CD4-positive, alpha-beta T cell treated with Interleukin-2 at 100 ng/mL for 4 hours (primary cell): ENCODE results near the gene RAD51B.
"Not testable (repeated sequence)": the region's sequence is repeated elsewhere in the genome, so short reads cannot be mapped to it uniquely, and the experiment has no call there.

Experiments used
- DNase-seq: peaks from one replicate; pipeline ENCODE4 v3.0.0-alpha.2; 2020; ENCODE audit warnings: low spot score

The RAD51B gene

DNA sequence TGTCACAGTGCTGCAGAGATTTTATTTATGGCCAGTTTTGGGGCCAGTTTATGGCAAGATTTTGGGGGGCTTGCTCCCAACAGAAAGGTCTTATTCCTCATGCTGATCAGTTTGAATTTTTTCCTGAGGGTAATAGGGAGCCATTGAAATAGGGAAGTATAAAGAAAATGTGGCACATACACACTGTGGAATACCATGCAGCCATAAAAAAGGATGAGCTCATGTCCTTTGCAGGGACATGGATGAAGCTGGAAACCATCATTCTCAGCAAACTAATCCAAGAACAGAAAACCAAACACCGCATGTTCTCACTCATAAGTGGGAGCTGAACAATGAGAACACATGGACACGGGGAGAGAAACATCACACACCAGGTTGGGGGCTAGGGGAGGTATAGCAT, 483.4 kb downstream of the RAD51B start:
- not testable (repeated sequence) for DNase-seq

DNA sequence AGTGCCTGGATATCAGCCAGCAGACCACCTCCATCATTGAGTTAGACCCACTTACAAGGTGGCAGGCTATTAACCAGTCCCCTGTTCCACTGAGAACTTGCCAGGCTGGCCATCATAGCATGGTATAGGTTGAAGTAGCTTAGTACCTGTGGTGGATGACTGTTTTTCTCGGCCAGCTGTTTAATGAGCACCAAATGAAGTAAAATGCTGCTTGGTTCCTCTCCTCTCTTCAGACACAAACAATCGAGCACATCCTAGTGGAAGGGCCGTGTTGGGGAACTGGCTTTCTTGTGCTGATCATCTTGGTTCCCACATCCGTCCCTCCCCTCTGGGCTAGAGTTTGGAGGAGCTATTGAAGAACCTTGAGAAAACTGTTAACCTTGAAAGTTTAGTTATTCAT, 486.2 kb downstream of the RAD51B start:
- no peak for DNase-seq

DNA sequence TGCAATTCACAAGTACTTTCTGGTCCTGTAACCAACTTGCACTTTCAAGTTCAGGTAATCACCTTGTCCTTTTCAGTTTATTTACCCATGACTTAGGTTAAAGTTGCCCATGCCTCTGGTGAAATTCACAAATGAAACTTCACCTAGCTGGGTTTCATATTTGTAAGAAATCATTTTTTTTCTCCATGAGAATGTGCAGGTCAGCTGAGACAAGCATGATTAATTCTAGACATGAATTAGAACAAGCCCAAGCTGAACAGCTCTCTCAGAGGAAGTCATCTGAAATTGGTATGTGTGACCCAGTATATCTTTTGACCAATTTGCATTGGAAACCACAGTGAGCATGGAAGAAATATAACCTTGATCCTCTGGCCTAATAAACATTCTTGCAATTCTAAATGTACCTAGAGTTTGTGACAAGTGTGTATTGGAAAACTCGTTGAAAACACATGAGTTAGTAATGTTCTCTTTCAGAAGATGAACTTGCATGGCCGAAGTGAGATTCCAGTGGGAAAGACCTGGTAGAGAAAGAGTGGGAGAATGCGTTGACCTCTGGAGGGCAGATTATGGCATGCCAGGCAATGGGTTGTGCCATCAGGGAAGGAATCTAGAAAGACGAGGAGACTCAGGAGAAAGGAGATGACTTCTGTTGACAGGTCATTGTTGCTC, 486.8 kb downstream of the RAD51B start:
- no peak for DNase-seq

DNA sequence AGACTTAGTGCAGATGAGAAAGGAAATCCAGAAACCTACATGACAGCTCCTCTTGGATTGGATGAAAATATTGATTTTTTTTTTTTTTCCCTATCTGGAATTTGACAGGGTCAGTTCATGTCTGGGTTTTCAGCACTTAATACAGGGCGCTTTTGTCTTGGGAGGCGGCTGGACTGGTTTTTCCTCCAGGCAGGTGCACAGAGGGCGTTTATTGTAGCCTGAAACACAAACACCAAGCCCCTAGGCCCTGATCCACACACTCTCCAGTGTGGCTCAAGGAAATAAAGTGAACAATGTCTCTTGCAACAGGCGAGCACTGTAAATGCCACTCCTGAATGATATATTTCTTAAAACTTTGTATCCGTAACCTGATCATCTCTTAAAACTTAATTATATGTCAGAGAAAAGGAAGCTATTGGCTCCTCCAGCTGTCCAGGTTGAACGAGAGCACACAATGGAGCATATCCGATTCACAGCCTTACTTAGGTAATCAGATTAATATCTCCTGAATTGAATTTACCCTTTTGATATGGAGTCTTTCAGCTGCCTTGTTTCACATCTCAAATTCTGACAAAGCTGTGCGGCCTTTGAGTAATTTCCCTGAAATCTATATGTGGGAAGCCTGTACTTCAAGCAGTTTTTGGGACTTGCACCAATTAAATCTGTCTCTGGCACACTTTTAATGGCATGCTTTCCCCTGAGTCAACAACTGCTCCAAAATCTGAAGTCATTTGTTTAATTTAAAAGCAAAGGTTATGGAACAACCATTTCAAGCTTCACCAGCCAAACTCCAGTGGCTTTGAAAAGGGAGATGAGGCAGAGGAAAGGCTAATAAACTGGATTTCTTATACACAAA, 487.6 kb downstream of the RAD51B start:
- no peak for DNase-seq

DNA sequence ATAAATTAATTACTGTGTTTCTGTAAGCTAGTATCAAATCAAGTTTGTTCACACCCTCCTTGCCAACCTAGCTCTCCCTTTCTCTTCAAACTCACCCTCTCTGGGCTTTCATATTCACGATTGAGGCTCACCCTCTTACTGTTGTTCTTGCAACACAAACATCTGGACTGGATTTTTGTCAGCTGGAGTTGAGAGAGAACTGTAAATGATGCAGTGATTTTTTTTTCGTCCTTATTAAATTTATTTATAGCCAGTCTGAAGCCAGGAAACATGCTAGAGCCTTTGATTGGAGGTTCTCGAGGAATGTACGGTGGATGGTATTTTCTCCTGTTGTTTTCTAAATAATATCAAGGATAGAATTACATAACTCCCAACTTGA, 488.2 kb downstream of the RAD51B start:
- DNase-seq, result no peak

DNA sequence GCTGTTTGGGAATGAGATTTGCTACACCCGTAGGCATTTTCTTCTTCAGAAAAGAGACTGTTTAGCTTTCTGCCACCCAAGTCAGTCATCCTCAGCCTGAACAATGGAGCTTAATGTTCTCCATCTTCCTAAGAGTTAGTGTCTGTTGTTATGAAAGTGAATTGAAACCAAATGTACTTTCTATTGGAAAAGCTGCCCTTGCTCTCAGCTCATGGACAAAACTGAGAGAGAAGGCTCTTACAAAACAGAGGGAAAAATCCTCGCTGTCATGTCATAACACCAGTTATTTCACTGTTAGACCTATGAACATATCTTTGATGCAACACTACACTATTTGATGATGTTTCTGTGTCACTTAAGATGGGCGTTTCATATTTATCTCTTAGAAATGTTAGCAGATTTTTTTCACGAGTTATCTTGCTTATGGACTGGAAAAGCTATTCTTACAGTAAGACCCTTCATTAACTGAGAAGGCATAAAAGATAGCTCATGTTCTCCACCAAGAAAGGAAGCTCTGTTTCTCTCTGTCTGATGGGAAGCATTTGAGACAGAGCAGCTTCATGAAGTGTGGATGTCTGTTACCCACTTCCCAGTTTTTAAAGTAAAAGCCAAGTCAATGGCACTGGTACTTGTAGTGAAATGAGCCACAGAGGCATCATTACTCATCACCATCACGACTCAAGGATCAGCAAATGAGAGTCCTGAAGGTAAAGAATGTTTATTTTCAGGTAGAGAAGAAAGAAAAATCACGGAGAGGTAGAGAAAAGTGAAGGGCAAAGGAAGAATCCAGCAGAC, 489.3 kb downstream of the RAD51B start:
- DNase-seq, result no peak

DNA sequence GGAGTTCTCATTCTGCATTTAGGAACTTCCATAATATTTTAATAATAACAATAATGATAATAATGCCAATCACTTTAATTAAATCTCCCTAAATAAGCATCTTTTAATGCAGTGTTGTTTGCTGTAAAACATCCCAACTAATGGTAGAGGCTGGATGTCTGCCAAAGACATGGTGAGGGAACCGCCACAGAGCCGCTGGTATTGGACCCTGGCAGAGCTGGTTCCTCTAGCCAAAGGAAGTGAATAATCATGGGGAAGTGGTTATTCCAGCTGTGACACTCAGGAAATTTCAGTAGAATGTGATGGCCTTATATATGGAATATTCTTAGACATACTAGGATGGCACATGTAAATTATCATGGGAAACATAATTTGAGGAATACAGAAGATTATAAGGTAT, 490.0 kb downstream of the RAD51B start:
- DNase-seq, result no peak

DNA sequence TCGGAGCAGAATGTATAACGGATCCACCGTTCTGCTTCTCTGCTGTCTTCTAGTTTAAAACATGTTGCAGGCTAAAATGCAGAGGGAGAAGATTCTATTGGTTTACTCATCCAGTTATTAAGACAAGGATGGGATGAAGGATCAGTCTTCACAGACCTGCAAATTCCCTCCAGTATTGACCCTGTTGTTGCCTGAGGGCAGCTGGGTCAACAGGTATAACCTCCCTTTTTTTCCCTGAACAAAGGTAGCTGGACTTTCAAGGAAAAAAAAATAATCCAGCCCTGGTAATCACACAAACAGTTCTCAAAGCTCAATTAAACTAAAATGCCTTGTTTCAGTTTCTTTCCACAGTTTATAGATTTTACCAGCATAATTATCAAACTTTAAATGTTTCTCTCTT, 492.7 kb downstream of the RAD51B start:
- no peak for DNase-seq

DNA sequence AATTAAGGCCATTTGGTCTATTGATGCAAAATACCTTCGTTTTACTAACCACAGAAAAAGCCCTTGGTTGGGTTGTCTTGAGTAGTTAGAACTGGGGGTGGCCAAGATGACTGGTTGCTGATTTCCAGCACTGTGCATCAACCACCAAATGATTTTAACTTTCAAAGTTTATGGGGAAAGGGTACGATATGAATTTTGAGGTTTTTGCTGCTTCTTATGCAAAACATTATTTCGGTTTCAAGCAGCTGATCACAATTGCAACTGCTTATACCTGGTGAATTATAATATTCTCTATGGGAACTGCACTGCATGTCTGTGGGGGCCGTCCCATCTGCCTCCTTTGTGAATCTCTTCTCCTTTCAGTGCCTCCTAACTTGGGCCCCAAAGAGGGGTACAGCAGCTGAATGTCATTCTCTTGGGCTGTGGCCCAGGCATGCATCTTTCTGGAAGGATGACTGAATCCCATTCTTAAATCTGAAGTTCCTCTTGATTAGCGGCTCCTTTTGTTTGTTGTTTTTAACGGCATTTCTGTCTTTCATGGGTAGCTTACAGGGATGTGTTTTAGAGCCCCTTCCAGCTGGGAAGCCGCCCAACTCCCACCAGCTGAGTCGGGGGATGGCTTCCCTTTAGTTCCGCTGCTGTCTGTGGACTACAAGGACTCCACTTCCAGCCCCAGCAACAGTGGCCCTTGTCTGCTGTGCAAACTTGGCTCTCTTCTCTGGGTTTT, 493.5 kb downstream of the RAD51B start:
- no peak for DNase-seq

DNA sequence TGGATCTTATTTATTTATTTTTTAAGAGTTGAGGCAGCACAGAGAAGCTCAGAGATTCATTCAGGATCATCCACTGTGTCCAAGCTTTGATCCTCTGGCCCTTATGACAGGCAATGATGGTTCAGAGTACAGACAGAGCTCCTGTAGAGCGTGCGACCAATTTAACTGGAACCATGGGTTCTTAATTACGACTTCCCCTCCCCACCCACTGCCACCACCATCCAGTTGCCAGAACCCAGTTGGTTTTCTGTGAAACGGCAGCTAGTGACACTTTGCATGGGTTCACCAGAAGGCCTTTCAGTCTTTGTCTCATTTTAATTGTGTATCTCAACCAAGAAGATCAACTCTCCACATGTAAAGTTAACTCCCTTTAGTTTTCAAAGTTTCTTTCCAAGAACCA, 495.1 kb downstream of the RAD51B start:
- no peak for DNase-seq

DNA sequence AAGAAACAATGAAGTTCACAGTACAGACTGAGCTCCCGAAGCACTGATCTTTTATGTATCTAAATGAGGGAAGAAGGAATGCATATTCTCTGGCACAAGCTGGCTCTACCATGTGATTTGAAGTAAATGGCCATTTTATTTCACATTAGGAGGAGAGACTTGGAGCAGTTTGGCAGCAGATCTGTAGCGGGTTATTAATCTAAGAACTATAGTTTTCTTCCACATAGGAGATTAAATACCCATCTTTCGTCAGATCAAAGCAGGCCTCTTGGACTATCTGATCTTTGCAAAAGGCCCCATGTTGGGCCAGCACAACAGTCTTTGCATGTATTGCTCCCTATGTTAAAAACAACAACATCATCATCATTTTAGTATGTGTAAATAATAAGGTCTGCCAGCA, 495.5 kb downstream of the RAD51B start:
- no peak for DNase-seq

DNA sequence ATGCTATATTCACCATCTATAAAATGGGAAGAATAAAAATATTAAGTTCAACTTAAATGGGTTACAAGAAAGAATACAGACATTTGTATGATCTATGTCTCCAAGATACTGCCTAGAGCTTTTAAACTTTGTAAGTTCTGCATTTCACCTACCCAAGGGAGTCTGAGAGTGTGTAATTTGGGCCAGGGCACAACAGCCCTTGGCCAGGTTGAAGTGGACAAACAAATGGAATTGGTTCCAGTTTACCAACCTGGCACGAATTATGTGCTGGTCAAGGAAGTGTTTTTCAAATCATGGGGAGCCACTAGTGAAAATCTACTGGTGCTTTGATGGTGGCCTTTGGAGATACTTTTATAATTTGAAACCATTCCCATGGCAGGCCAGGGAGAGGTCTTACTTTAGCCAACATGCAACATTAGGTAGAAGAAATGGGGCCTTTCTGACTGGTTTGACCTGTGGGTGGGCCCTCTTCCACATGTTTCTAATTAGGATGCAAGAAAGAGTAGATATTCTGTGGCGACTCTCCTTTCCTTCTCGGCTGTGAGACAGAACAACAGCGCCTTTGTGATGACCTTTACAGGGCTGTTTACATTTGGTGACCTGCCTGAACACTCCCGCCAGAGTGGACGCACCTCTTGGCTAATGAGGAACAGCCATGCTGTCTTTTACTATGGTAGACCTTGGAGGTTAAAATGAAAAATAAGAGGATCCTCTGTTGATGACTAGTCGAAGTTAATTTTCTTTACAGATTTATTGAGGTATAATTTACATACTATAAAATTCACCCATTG, 496.7 kb downstream of the RAD51B start:
- DNase-seq, result no peak

DNA sequence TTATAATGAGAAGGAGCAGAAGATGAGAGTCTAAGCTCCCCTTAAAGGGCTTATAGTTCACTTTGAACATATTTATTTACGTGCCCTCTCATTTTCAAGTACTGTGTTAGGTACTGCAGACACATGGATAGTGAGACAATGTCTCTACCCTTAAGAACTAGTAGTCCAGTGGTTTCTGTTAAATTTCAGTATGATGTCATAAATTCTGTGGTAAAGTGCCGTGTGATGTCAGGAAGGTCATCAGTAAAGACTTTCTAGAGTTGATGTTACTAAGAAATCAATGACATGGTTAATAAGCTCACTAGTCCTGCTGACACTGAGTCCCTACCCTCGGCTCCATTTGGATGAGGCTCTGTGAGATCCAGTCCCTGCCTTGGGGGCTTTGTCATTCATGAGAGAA, 497.7 kb downstream of the RAD51B start:
- no peak for DNase-seq

DNA sequence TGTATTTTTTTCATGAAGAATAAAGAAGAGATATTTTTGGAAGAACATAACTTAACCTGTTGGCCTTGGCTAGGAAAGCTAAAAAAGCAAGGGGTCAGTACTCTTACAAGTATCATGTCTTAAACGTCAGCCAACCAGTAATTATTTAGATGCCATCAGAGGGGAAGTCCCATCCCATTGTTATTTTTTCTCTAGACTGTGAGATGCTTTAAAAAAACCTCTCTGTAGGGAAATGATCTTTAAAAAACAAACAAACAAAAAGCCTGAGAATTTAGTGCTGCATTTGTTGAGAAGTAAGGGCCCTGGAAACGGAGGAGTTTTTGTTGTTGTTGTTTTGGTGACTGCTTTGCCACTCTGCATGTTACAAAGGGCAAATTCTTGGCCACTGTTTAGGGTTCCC, 499.2 kb downstream of the RAD51B start:
- no peak for DNase-seq

DNA sequence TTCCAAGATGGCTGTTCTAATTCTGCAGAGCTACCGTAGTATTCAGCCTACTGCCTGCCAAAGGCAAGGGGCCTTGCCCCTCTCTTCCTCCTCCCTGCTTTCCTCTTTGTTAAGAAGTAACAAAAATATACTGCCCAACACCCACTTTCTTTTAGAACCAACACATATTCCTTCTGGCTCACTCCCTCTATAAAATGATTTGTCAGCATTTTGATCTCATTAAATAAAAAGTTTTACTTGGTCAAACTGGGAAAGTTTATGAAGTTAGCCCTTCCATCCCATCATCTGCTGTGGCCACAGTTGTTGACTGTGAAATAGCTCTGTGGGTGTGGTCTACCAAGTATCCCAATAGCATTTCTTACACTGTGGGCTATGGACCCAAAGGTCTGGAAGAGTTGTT, 500.9 kb downstream of the RAD51B start:
- no peak for DNase-seq

DNA sequence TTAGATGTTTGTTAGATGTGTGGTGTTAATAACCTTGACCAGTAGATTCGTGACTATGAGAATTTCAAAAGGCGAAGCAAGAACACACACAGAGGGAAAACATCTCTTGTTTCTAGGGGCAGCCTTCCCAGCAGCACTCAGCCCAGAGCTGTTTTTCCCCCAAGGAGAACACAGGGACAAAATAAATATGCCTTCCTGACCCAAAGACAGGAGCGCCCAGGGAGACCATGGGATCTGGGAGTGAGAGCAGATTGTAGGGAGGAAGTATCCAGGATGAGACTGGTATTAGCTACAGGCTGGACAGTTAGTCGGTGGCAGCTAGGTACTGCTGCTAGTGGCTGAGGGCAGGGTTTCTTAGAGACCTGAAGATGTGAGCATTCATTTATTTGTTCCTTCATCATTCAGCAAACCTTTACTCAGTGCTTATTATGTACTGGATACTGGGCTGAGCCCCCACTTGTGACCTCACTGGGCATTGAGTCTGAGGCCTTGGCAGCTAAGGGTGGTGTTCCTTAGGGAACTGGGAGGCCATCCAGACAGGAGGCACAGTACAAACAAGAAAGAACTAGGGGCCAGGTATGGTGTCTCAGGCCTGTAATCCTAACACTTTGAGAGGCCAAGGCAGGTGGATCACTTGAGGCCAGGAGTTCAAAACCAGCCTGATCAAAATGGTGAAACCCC, 503.5 kb downstream of the RAD51B start:
- no peak for DNase-seq

DNA sequence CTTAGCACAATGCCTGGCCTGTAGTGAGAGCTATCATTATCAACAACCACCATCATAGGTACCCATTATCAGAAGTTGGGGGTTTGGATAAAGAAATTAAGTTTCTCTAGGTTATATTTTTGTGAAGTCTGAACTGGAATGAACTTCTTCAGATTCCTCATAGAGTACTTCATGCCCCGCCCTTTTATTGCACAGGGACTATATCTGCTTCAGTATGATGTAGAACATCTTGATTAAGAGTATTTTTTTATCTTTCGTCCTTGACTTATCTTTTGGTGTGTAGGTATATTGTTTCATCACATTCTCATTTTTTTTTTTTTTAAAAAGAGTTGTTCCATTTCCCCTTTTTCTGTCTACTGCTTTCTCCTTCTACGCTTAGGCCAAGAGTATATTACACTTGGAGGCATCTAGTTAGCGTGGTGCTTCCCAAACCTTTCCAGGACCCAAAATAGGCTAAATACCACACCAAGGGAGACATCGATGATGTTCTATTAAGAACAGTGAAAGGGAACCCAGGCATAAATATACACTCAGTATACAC, 505.8 kb downstream of the RAD51B start:
- no peak for DNase-seq

DNA sequence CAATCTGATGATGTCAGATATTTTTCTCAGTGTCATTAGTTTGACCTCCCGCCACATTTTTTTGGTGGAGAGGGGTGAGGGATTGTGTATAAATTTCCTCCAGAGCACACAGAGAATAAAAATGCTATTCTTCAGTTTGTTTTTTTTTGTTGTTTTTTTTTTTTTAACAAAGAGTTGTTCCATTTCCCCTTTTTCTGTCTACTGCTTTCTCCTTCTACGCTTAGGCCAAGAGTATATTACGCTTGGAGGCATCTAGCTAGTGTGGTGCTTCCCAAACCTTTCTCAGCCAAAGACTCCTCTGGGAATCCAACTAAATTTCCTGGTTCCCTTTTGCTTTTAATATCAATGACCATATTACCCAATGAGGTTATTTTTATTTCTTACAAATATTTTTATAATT, 507.7 kb downstream of the RAD51B start:
- DNase-seq, result no peak

DNA sequence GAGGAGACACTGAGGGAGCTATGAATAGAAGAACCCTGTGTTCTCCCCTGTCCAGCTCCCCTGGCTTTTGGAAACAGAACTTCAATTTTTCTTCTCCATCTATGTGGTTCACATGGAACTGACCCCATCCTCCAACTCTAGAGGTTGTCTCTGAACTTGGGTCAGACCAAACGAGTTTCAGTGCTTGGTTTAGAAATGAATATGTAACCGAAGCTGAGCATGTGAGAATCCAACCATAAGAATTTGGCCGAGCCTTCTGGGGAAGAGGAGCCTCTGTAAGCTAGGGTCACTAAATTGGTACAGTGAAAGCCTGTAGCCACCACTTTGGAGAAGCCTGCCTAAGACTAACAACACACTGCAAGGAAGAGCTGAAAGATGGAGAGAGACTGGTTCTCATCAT, 508.9 kb downstream of the RAD51B start:
- DNase-seq, result no peak

DNA sequence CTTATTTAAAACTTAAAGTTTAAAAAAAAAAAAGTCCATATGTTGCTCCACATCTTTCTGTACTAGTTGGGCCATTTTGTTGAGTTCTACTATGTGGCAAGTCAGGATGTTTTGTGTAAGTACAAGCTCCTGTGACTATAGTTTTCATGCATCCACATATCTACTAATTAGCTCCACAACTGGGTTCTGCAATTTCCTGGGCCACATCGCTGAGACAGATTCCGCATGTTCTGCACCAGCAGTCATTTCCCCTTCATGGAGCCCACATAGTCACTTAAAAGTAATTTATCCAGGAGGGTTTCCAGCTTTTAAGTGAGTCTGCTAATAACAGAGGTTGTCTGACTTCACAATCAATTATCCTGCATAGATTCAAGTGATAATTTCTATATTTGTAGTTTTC, 511.8 kb downstream of the RAD51B start:
- DNase-seq, result no peak

DNA sequence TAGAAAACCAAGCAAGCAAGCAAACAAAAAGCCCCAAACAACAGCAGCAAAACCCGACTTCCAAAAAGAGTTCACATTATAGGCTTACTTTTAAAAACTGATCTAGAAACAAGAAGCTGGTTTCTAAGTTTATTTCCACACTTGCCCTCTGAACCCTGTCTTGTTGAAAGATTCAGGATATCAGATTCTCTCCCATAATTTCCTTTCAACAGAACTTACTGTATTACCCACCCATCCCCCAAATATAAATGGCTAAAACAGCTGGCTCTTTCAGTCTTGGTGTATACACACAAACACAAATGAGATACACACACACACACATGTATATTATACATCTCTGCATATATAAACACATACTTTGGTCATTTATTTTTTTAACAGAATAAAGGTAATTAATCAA, 512.4 kb downstream of the RAD51B start:
- DNase-seq, result no peak
